Neural cell (in vitro differentiated cells): Measurements from ENCODE around the gene CD4.

ENCODE experiments used
- EZH2 ChIP-seq: fragments of 200-600, 300-800 bp; shearing (Covaris generic), sonication (generic); IDR thresholded peaks from 2 replicates; pipeline ENCODE4 v1.6.1; 2014; ENCODE audit warnings: antibody characterized with exemption, low read length, borderline replicate concordance, mild to moderate bottlenecking; ENCODE audit not compliant: insufficient read depth, poor library complexity, severe bottlenecking
- MXI1 ChIP-seq: fragments of 450-650 bp; conservative IDR thresholded peaks from 2 replicates; pipeline ENCODE4 v1.6.1; 2014; ENCODE audit warnings: antibody characterized with exemption, mild to moderate bottlenecking; ENCODE audit not compliant: poor library complexity, severe bottlenecking
- TF ChIP-seq, protein P1 (sequence below): fragments of 450-650 bp; IDR thresholded peaks from 2 replicates; pipeline ENCODE4 v1.5.1; 2014; ENCODE audit warnings: antibody characterized with exemption, mild to moderate bottlenecking, moderate library complexity; ENCODE audit not compliant: poor library complexity, severe bottlenecking

DNA sequence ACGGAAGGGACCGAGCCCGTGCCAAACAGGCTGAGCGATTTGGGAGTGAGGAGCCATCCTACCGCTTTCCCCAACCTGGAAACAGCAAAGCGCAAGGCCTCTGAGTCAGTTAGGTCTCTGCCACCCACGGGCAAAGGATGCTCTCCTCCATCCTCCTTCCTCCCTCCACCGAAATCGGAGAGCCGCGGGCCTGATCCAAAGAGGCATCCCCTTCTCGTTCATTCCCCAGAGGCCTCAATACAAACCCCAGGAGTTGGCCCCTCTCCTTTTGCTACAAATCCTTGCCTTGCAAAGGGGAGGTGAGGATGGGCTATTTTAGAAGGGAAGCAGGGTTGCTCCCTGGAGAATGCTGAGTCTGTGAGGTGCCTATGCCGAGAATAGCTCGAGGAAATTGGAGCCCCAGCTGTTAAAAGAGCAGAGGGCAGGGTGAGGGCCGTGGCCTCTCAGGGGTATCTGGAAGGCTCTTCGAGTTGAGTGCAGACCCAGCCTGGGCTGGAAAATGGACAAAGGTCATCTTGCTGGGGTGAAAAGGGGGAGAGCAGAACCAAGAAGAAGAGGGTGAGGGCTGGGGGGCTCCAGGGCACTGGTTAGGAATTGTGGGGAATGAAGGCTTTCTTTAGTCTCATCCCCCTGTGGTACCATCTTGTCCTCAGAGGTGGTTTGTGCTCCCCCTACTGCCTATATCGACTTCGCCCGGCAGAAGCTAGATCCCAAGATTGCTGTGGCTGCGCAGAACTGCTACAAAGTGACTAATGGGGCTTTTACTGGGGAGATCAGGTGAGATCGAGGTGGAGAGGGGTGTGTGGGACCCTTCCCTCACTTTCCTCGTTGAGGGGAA, 79.1 kb downstream of the CD4 start:
- no peak for TF ChIP-seq EZH2
- TF ChIP-seq MXI1 = peak; percentile 45
- TF ChIP-seq, protein P1, sequence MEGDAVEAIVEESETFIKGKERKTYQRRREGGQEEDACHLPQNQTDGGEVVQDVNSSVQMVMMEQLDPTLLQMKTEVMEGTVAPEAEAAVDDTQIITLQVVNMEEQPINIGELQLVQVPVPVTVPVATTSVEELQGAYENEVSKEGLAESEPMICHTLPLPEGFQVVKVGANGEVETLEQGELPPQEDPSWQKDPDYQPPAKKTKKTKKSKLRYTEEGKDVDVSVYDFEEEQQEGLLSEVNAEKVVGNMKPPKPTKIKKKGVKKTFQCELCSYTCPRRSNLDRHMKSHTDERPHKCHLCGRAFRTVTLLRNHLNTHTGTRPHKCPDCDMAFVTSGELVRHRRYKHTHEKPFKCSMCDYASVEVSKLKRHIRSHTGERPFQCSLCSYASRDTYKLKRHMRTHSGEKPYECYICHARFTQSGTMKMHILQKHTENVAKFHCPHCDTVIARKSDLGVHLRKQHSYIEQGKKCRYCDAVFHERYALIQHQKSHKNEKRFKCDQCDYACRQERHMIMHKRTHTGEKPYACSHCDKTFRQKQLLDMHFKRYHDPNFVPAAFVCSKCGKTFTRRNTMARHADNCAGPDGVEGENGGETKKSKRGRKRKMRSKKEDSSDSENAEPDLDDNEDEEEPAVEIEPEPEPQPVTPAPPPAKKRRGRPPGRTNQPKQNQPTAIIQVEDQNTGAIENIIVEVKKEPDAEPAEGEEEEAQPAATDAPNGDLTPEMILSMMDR = no peak
